Measurements from ENCODE around the gene AMZ1. TPM values are rescaled to one million over a fixed set of nuclear protein-coding genes. Genes with fewer than 3 reads are reported as not detected.

The AMZ1 gene
- total and polyA plus RNA-seq, 8 donors, result under 0.01 to 1.4 (median 0.45) TPM; not detected in 5

DNA sequence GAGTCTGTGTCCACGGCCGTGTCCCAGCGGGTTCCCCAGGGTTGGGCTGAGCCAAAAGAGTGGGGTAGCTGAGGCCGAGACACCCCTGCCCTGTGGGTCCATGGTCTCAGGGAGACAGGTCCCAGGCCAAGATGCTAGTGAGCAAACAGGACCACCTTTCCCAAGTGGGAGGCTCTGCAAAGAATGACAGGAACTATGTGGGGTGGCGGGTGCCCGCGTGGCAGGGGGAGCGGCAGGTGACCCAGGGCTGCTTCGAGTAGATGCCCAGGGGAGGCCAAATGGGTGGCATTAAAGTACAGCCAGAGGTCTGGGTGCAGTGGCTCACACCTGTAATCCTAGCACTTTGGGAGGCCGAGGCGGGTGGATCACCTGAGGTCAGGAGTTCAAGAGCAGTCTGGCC lies 38.0 kb upstream of the AMZ1 start:
- Histone ChIP-seq H3K4me1 (peaks cover 0 to 14% (median 3%) of the 10 kb centered on the region in 4 donors), H3K27me3 (no peaks in the 10 kb centered on the region), H3K4me3 (no peak overlapping the region), H3K9me3 (no peaks in the 10 kb centered on the region), H3K27ac (no peak overlapping the region), H3K36me3 (peaks cover 20 to 79% (median 64%) of the 10 kb centered on the region in 4 donors)
- no peak for TF ChIP-seq EP300 (IDR thresholded peaks at IDR 0.05)
- TF ChIP-seq POLR2A (IDR thresholded peaks at IDR 0.05), result no peak
- TF ChIP-seq POLR2AphosphoS5 (IDR thresholded peaks at IDR 0.05), result no peak
- TF ChIP-seq, protein P1, sequence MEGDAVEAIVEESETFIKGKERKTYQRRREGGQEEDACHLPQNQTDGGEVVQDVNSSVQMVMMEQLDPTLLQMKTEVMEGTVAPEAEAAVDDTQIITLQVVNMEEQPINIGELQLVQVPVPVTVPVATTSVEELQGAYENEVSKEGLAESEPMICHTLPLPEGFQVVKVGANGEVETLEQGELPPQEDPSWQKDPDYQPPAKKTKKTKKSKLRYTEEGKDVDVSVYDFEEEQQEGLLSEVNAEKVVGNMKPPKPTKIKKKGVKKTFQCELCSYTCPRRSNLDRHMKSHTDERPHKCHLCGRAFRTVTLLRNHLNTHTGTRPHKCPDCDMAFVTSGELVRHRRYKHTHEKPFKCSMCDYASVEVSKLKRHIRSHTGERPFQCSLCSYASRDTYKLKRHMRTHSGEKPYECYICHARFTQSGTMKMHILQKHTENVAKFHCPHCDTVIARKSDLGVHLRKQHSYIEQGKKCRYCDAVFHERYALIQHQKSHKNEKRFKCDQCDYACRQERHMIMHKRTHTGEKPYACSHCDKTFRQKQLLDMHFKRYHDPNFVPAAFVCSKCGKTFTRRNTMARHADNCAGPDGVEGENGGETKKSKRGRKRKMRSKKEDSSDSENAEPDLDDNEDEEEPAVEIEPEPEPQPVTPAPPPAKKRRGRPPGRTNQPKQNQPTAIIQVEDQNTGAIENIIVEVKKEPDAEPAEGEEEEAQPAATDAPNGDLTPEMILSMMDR (IDR thresholded peaks at IDR 0.05), result no peak
- intact Hi-C loops (cut with DNase I; ENCODE audit: low total_unique reads), result no loop called here
- 90 to 98% (median 94%) methylated on average over 11 of the region's 11 CpGs for WGBS, 5 donors
- DNase-seq, result no peak

- no peak for DNase-seq
- 78 to 92% (median 80%) methylated on average over 8 of the region's 8 CpGs for WGBS, 5 donors
- H3K4me1 ChIP-seq, result peaks cover 0 to 11% (median 0%) of the 10 kb centered on the region in 4 donors
- H3K36me3 ChIP-seq, result peaks cover 20 to 81% (median 68%) of the 10 kb centered on the region in 4 donors
- no peaks in the 10 kb centered on the region for H3K9me3 ChIP-seq
- no peak overlapping the region for H3K27ac ChIP-seq
- TF ChIP-seq EP300 (IDR thresholded peaks at IDR 0.05) (no peak), POLR2AphosphoS5 (IDR thresholded peaks at IDR 0.05) (no peak), POLR2A (IDR thresholded peaks at IDR 0.05) (no peak)
- TF ChIP-seq, protein P1 (IDR thresholded peaks at IDR 0.05), result no peak
- intact Hi-C loops (cut with DNase I; ENCODE audit: low total_unique reads), result no loop called here
- no peaks in the 10 kb centered on the region for H3K27me3 ChIP-seq
- H3K4me3 ChIP-seq, result no peak overlapping the region
Observed at GRCh38 chr7:2650451-2650850, 37.6 kb upstream of the AMZ1 start.

- no peaks in the 10 kb centered on the region for H3K27me3 ChIP-seq
- peaks cover 20 to 88% (median 74%) of the 10 kb centered on the region in 4 donors for H3K36me3 ChIP-seq
- intact Hi-C loops (cut with DNase I; ENCODE audit: low total_unique reads), result no loop called here
- no peak overlapping the region for H3K4me3 ChIP-seq
- H3K4me1 ChIP-seq, result peaks cover 0 to 2% (median 0%) of the 10 kb centered on the region in 4 donors
- no peak overlapping the region for H3K27ac ChIP-seq
- TF ChIP-seq, protein P1 (IDR thresholded peaks at IDR 0.05), result no peak
- TF ChIP-seq POLR2A (IDR thresholded peaks at IDR 0.05), result no peak
- no peak for TF ChIP-seq EP300 (IDR thresholded peaks at IDR 0.05)
- TF ChIP-seq POLR2AphosphoS5 (IDR thresholded peaks at IDR 0.05), result no peak
- no peak for DNase-seq
- H3K9me3 ChIP-seq, result no peaks in the 10 kb centered on the region
- 73 to 88% (median 76%) methylated on average over 8 to 15 of the region's 15 CpGs for WGBS, 5 donors
Observed at GRCh38 chr7:2651336-2651735, 36.7 kb upstream of the AMZ1 start.

- WGBS, 5 donors, result 90 to 93% (median 91%) methylated on average over 13 to 28 of the region's 28 CpGs
- peaks cover 20 to 89% (median 76%) of the 10 kb centered on the region in 4 donors for H3K36me3 ChIP-seq
Observed at GRCh38 chr7:2651847-2652735, 35.9 kb upstream of the AMZ1 start.

More at GRCh38 chr7:2651847-2652735, 35.9 kb upstream of the AMZ1 start:
- DNase-seq, result no peak
- H3K4me1 ChIP-seq, result no peaks in the 10 kb centered on the region
- H3K9me3 ChIP-seq, result no peaks in the 10 kb centered on the region
- intact Hi-C loops (cut with DNase I; ENCODE audit: low total_unique reads), result no loop called here
- TF ChIP-seq POLR2AphosphoS5 (IDR thresholded peaks at IDR 0.05) (no peak), EP300 (IDR thresholded peaks at IDR 0.05) (no peak), POLR2A (IDR thresholded peaks at IDR 0.05) (no peak)
- TF ChIP-seq, protein P1 (IDR thresholded peaks at IDR 0.05), result no peak
- no peaks in the 10 kb centered on the region for H3K27me3 ChIP-seq
- no peak overlapping the region for H3K27ac ChIP-seq
- H3K4me3 ChIP-seq, result no peak overlapping the region
